Measurements from ENCODE around the gene DDX3X. TPM values are rescaled to one million over a fixed set of nuclear protein-coding genes. Genes with fewer than 3 reads are reported as not detected.
"Not testable (repeated sequence)": the region's sequence is repeated elsewhere in the genome, so short reads cannot be mapped to it uniquely, and the experiment has no call there.

The DDX3X gene
- total RNA-seq (100 to 1,000 TPM; 178 to 391 (median 213) TPM), polyA plus RNA-seq (100 to 1,000 TPM in 1 of 3 donors, 10 to 100 TPM in 2; 59.4 to 123 (median 64.7) TPM)
- long read RNA-seq, donor 1, full-length matches to known transcripts, result 26 of 40 reads
- long read RNA-seq, donor 1, partial matches to known transcripts, result 14 of 40 reads
- long read RNA-seq, donor 1, other reads (novel, unspliced or antisense), result 0 of 40 reads
- long read RNA-seq, donor 2, full-length matches to known transcripts, result 8 of 8 reads
- long read RNA-seq, donor 2, partial matches to known transcripts, result 0 of 8 reads
- long read RNA-seq, donor 2, other reads (novel, unspliced or antisense), result 0 of 8 reads
- long read RNA-seq, donor 3, full-length matches to known transcripts, result 27 of 27 reads
- long read RNA-seq, donor 3, partial matches to known transcripts, result 0 of 27 reads
- long read RNA-seq, donor 3, other reads (novel, unspliced or antisense), result 0 of 27 reads
- long read RNA-seq, donor 4, full-length matches to known transcripts, result 9 of 25 reads
- long read RNA-seq, donor 4, partial matches to known transcripts, result 3 of 25 reads
- long read RNA-seq, donor 4, other reads (novel, unspliced or antisense), result 13 of 25 reads
- long read RNA-seq, donor 5, full-length matches to known transcripts, result 189 of 218 reads
- long read RNA-seq, donor 5, partial matches to known transcripts, result 19 of 218 reads
- long read RNA-seq, donor 5, other reads (novel, unspliced or antisense), result 10 of 218 reads
- long read RNA-seq, donor 6, full-length matches to known transcripts, result 1 of 15 reads
- long read RNA-seq, donor 6, partial matches to known transcripts, result 3 of 15 reads
- long read RNA-seq, donor 6, other reads (novel, unspliced or antisense), result 11 of 15 reads
- long read RNA-seq, donor 7, full-length matches to known transcripts, result 5 of 10 reads
- long read RNA-seq, donor 7, partial matches to known transcripts, result 5 of 10 reads
- long read RNA-seq, donor 7, other reads (novel, unspliced or antisense), result 0 of 10 reads
- long read RNA-seq, donor 8, full-length matches to known transcripts, result 16 of 16 reads
- long read RNA-seq, donor 8, partial matches to known transcripts, result 0 of 16 reads
- long read RNA-seq, donor 8, other reads (novel, unspliced or antisense), result 0 of 16 reads
- long read RNA-seq, donor 9, full-length matches to known transcripts, result 28 of 34 reads
- long read RNA-seq, donor 9, partial matches to known transcripts, result 6 of 34 reads
- long read RNA-seq, donor 9, other reads (novel, unspliced or antisense), result 0 of 34 reads
- long read RNA-seq, donor 10, full-length matches to known transcripts, result 4 of 4 reads
- long read RNA-seq, donor 10, partial matches to known transcripts, result 0 of 4 reads
- long read RNA-seq, donor 10, other reads (novel, unspliced or antisense), result 0 of 4 reads

- intact Hi-C loops (cut with DNase I), result loop anchor here in 1 of 2 donors (10.0 kb wide), 1 partner anchor 111 kb away; the partner anchor contains the start of gene NYX
- peaks cover 25 to 43% of the 10 kb centered on the region in 2 donors for H3K4me1 ChIP-seq (replicated peaks in 1 of 2)
- peak; percentile 99 for TF ChIP-seq POLR2A (IDR thresholded peaks at IDR 0.05)
- TF ChIP-seq, protein P1, sequence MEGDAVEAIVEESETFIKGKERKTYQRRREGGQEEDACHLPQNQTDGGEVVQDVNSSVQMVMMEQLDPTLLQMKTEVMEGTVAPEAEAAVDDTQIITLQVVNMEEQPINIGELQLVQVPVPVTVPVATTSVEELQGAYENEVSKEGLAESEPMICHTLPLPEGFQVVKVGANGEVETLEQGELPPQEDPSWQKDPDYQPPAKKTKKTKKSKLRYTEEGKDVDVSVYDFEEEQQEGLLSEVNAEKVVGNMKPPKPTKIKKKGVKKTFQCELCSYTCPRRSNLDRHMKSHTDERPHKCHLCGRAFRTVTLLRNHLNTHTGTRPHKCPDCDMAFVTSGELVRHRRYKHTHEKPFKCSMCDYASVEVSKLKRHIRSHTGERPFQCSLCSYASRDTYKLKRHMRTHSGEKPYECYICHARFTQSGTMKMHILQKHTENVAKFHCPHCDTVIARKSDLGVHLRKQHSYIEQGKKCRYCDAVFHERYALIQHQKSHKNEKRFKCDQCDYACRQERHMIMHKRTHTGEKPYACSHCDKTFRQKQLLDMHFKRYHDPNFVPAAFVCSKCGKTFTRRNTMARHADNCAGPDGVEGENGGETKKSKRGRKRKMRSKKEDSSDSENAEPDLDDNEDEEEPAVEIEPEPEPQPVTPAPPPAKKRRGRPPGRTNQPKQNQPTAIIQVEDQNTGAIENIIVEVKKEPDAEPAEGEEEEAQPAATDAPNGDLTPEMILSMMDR (IDR thresholded peaks at IDR 0.05), result peak in 4 of 6 experiments; percentile 26 to 45 (median 32)
- peak within 1 kb of the TSS; percentile 98 to 100 (median 99) for H3K27ac ChIP-seq
- peak; percentile 84 to 94 (median 91) for DNase-seq
- no peaks in the 10 kb centered on the region for H3K27me3 ChIP-seq
- 0 to 6% (median 1%) methylated on average over 18 to 47 of the region's 47 CpGs for WGBS, 4 donors
- peak within 1 kb of the TSS; percentile 15 to 95 (median 85) for H3K4me3 ChIP-seq
- H3K36me3 ChIP-seq (replicated peaks in 1 of 2), result peaks cover 0 to 1% of the 10 kb centered on the region in 2 donors
- no peaks in the 10 kb centered on the region for H3K9me3 ChIP-seq (replicated peaks in 1 of 3)
Measured at GRCh38 chrX:41333744-41334362, at the start of gene DDX3X. DDX3X (plus strand) TSS chrX:41334162; CDS start chrX:41334253, 91 bp downstream.

DNA sequence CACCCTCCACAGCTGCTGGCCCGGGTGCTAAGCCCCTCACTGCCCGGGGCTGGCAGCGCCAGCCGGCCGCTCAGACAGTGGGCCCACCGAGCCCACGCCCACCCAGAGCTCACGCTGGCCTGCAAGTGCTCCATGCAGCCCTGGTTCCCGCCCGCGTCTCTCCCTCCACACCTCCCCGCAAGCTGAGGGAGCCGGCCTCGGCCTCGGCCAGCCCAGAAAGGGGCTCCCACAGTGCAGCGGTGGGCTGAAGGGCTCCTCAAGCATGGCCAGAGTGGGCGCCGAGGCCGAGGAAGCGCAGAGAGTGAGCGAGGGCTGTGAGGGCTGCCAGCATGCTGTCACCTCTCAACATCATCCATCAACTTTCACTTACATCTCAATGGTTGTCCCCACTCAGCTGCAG, 48.0 kb upstream of the DDX3X start:
- H3K4me3 ChIP-seq; H3K36me3 ChIP-seq (replicated peaks in 1 of 2); intact Hi-C loops (cut with DNase I); H3K27ac ChIP-seq; DNase-seq; H3K4me1 ChIP-seq (replicated peaks in 1 of 2); H3K27me3 ChIP-seq; H3K9me3 ChIP-seq (replicated peaks in 1 of 3): not testable (repeated sequence)
- 94 to 97% (median 97%) methylated on average over 16 to 21 of the region's 21 CpGs; no CpG with 5 or more reads in 1 of the 4 donors for WGBS, 4 donors

- 82 to 94% (median 89%) methylated on average over 5 to 6 of the region's 6 CpGs; no CpG with 5 or more reads in 1 of the 4 donors for WGBS, 4 donors
- H3K27ac ChIP-seq, result no peak overlapping the region
- no peaks in the 10 kb centered on the region for H3K27me3 ChIP-seq
- no peaks in the 10 kb centered on the region for H3K36me3 ChIP-seq (replicated peaks in 1 of 2)
- no peaks in the 10 kb centered on the region for H3K4me1 ChIP-seq (replicated peaks in 1 of 2)
- no peak overlapping the region for H3K4me3 ChIP-seq
- TF ChIP-seq, protein P1 (IDR thresholded peaks at IDR 0.05), result no peak
- no peak for TF ChIP-seq POLR2A (IDR thresholded peaks at IDR 0.05)
- intact Hi-C loops (cut with DNase I), result no loop called here
- DNase-seq, result no peak
- H3K9me3 ChIP-seq (replicated peaks in 1 of 3), result no peaks in the 10 kb centered on the region
Measured at GRCh38 chrX:41288641-41289040, 45.3 kb upstream of the DDX3X start.

DNA sequence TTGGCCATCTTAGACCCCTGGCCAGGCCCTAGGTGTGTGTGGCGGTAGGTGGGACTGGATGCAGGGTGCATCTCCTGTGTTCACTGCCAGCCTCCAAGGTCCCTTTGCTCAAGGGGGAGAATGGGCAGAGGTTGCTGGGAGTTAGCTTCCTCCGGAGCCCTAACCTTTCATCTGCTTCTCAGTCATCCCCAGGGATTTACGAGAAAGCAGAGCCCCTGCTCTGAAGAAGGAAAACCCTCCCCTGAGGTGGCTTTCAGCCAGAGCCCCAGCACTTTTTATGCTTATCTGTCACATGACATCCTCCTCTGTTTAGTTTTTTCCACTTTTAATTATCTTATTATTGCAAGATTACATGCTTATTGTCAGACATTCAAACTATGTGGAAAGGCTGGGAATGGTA, 44.9 kb upstream of the DDX3X start:
- no peak for DNase-seq
- intact Hi-C loops (cut with DNase I), result no loop called here
- no peaks in the 10 kb centered on the region for H3K4me1 ChIP-seq (replicated peaks in 1 of 2)
- H3K27ac ChIP-seq, result no peak overlapping the region
- H3K27me3 ChIP-seq, result no peaks in the 10 kb centered on the region
- WGBS, 4 donors, result 53 to 78% (median 71%) methylated on average over 2 to 3 of the region's 3 CpGs
- no peaks in the 10 kb centered on the region for H3K36me3 ChIP-seq (replicated peaks in 1 of 2)
- H3K9me3 ChIP-seq (replicated peaks in 1 of 3), result no peaks in the 10 kb centered on the region
- H3K4me3 ChIP-seq, result no peak overlapping the region
- TF ChIP-seq, protein P1 (IDR thresholded peaks at IDR 0.05), result no peak
- TF ChIP-seq POLR2A (IDR thresholded peaks at IDR 0.05), result no peak
